ENCODE results near the gene ANXA5. TPM values are rescaled to one million over a fixed set of nuclear protein-coding genes. Genes with fewer than 3 reads are reported as not detected.

Gene ANXA5
- total and polyA plus RNA-seq, 2 of the 4 experiments (the other 2 are of a cell fraction): 780 to 1,448 TPM

DNA sequence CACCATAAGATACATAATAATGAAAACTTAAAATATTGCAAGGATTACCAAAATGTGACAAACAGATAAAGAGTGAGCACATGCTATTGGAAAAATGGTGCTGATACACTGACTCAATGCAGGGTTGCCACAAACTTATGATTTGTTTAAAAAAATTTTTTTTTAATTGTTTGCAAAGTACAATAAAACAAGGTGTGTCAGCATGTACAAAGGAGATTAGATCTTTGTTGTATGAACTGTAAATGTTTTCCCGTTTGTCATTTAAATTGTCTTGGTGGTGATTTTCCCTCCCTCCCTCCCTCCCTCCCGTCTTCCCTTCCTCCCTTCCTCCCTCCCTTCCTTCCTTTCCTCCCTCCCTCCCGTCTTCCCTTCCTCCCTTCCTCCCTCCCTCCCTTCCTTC lies 31.4 kb downstream of the ANXA5 start:
- Histone ChIP-seq H3K27ac (ENCODE audit: insufficient read depth, low read length) (no peak overlapping the region), H3K27me3 (ENCODE audit: control insufficient read depth, insufficient read depth, low read length) (no peaks in the 10 kb centered on the region), H3K9me1 (ENCODE audit: insufficient read depth, low read length) (peaks cover 3% of the 10 kb centered on the region; the same call in 1 of the 2 replicates), H4K5ac (ENCODE audit: low read depth, low read length) (no peak overlapping the region), H3K56ac (ENCODE audit: extremely low read depth, insufficient read depth, low read length) (no peak overlapping the region), H4K91ac (ENCODE audit: insufficient read depth, low read depth, low read length) (no peak overlapping the region), H3K36me3 (ENCODE audit: control insufficient read depth, insufficient read depth, low read length) (peaks cover 29% of the 10 kb centered on the region), H2AK5ac (ENCODE audit: low read depth, low read length) (no peak overlapping the region; the same call in 1 of the 2 replicates), H3K4me1 (ENCODE audit: control insufficient read depth, insufficient read depth, low read length) (peaks cover 7% of the 10 kb centered on the region), H3K23ac (ENCODE audit: low read depth, low read length) (no peak overlapping the region), H3K4ac (ENCODE audit: low read depth, low read length) (no peak overlapping the region), H3K4me3 (ENCODE audit: insufficient read depth, low read depth, low read length) (no peak overlapping the region), H2BK120ac (ENCODE audit: low read depth, low read length) (no peak overlapping the region), H2BK15ac (ENCODE audit: low read depth, low read length) (no peak overlapping the region), H3K9me3 (ENCODE audit: control insufficient read depth, insufficient read depth, low read length) (no peaks in the 10 kb centered on the region), H4K20me1 (ENCODE audit: insufficient read depth, low read length) (peaks cover 23% of the 10 kb centered on the region), H3K14ac (replicated peaks; ENCODE audit: low read depth, low read length) (no peak overlapping the region), H2BK20ac (ENCODE audit: low read depth, low read length) (no peak overlapping the region), H3K4me2 (ENCODE audit: low read depth, low read length) (no peak overlapping the region), H3K9ac (ENCODE audit: low read depth, low read length) (no peak overlapping the region), H3K79me1 (ENCODE audit: low read depth in 1 of 2, low read length in 2 of 2) (peaks cover 0 to 15% of the 10 kb centered on the region in 2 experiments; a peak in 2 of 4 replicates), H2AFZ (replicated peaks; ENCODE audit: low read length, poor library complexity) (no peak overlapping the region), H3K18ac (ENCODE audit: low read depth, low read length) (no peak overlapping the region), H4K8ac (ENCODE audit: low read depth in 2 of 2, low read length in 2 of 2) (no peak overlapping the region), H2BK5ac (ENCODE audit: low read depth, low read length, poor library complexity, severe bottlenecking) (no peak overlapping the region), H2AK9ac (replicated peaks; ENCODE audit: low read depth, low read length, poor library complexity) (no peak overlapping the region)
- in situ Hi-C loops (cut with MboI; ENCODE audit: low sequenced_read_pairs): no loop called here
- BruUV-seq (replicated peaks): no TSS peak
- intact Hi-C loops (cut with micrococcal nuclease): no loop called here
- POLR2A ChIA-PET (ENCODE audit: unreplicated experiment): no interaction called here
- no CpG with 5 or more reads among the region's 3 CpGs for WGBS, 2 experiments (ENCODE audit: extremely low coverage in 2 of 2, insufficient read length in 1 of 2)
- DNase-seq: no peak
- CTCF ChIA-PET: no interaction called here
- dilution Hi-C loops (cut with HindIII; ENCODE audit: low sequenced_read_pairs, unreplicated experiment): loop anchor here (10.0 kb wide), 1 partner anchor 149 kb away; no protein-coding TSS in a partner anchor
- TF ChIP-seq, protein P1, sequence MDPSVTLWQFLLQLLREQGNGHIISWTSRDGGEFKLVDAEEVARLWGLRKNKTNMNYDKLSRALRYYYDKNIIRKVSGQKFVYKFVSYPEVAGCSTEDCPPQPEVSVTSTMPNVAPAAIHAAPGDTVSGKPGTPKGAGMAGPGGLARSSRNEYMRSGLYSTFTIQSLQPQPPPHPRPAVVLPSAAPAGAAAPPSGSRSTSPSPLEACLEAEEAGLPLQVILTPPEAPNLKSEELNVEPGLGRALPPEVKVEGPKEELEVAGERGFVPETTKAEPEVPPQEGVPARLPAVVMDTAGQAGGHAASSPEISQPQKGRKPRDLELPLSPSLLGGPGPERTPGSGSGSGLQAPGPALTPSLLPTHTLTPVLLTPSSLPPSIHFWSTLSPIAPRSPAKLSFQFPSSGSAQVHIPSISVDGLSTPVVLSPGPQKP (IDR thresholded peaks at IDR 0.05; ENCODE audit: borderline replicate concordance, low read depth, low read length): no peak
- TF ChIP-seq POLR2A (IDR thresholded peaks at IDR 0.05; ENCODE audit: low read depth, low read length) (no peak), MXI1 (IDR thresholded peaks at IDR 0.05; ENCODE audit: borderline replicate concordance, low read depth, low read length) (no peak), RCOR1 (IDR thresholded peaks at IDR 0.05; ENCODE audit: insufficient replicate concordance, low read length) (no peak), FOS (IDR thresholded peaks at IDR 0.05; ENCODE audit: low read depth, low read length) (no peak), SMC3 (IDR thresholded peaks at IDR 0.05; ENCODE audit: low read depth, low read length) (no peak), CEBPB (IDR thresholded peaks at IDR 0.05; ENCODE audit: low read depth, low read length) (no peak), CHD1 (IDR thresholded peaks at IDR 0.05; ENCODE audit: low read depth, low read length) (no peak), RFX5 (IDR thresholded peaks at IDR 0.05; ENCODE audit: low read depth, low read length) (no peak), NFE2L2 (IDR thresholded peaks at IDR 0.05; ENCODE audit: low read depth, low read length) (no peak), BHLHE40 (IDR thresholded peaks at IDR 0.05; ENCODE audit: low read depth, low read length) (no peak), MAZ (IDR thresholded peaks at IDR 0.05; ENCODE audit: borderline replicate concordance, low read depth, low read length) (no peak), RAD21 (IDR thresholded peaks at IDR 0.05; ENCODE audit: low read length) (no peak), MAFK (IDR thresholded peaks at IDR 0.05; ENCODE audit: low read depth, low read length) (no peak), CTCF (conservative IDR thresholded peaks at IDR 0.05; ENCODE audit: low read depth, low read length) (no peak)
- TF ChIP-seq, protein P2, sequence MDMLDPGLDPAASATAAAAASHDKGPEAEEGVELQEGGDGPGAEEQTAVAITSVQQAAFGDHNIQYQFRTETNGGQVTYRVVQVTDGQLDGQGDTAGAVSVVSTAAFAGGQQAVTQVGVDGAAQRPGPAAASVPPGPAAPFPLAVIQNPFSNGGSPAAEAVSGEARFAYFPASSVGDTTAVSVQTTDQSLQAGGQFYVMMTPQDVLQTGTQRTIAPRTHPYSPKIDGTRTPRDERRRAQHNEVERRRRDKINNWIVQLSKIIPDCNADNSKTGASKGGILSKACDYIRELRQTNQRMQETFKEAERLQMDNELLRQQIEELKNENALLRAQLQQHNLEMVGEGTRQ (IDR thresholded peaks at IDR 0.05; ENCODE audit: low read depth, low read length): no peak
- ATAC-seq (ENCODE audit: low read depth): no peak
